Stimulated activated CD8-positive, alpha-beta memory T cell treated with anti-CD3 and anti-CD28 coated beads, Interleukin-15, amount 100 ng/mL, for 1 hour (primary cell): ENCODE measurements around the gene TH.
"Not testable (repeated sequence)": the region's sequence is repeated elsewhere in the genome, so short reads cannot be mapped to it uniquely, and the experiment has no call there.

Source experiments
- DNase-seq: peaks from one replicate; pipeline ENCODE4 v3.0.0-alpha.2; 2020; ENCODE audit warnings: low read depth

The TH gene

DNA sequence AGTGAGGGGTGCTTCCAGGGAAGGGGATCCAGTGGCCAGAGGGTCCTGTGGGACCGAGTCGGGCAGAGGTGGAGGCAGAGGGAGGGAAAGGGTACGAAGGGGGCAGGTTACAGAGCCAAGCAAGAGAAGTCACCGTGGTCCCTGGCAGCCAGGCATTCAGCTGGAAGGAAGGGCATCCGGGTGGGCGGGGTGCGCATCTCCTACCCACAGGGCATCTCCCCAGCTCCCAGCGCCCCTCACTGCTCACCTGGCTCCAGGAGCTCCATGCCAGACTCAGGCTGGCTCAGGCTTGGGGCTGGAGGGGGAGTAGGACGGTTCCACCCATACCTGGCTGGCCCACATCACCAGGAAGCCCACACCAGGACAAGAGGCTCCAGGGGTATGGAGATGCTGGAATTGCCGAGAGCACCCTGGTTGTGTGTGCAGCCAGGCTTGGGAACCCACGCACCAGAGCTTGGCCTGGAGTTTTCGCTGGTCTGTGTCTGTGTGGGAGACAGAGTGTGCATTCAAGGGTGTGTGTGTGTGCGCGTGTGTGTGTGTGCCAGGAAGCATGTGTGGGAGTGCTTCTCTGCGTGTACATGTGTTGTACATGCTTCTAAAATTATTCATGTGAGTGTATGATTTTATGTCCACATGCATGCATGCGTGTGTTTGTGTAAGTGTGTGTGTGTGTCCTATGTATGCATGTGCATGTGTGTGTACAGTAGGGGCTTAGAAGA, 6.6 kb upstream of the TH start:
- not testable (repeated sequence) for DNase-seq

DNA sequence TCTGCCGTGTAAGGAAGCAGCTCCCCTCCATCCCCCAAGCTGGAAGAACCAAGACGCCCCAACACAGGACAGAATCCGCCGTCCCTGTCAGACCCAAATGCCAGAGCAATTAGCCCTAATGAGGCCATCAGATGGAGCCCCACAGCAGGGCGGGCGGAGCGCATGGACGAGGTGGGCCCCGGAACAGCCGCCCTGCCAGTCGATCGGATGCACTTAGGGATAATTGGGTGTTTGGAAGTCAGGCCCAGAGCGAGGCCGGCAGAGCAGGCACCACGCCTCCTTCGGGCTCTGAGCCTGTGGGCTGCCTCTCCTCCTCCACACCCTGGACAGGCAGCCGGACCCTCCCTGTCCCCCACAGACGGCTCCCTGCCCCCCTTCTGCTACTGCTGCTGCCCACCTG, 5.5 kb upstream of the TH start:
- DNase-seq, result no peak

DNA sequence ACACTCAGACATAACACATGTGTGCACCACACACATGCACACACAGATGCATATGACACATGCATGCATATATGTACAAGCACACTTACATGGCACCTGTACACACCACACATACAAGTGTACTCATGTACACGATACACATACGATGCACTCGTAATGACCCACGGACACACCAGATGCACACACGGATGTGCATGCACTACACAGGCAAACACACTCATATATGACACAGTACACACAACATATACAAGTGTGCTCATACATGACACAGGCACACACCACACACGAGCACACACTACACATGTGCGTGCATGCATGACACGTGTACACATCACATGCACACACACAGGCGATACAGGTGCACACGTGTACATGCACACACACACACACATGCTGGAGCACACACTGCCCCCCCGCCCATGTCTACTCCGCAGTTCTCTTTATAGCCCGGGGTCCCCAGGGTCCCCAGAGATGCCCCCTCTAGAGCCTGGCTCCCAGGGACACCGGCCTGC, 4.8 kb upstream of the TH start:
- DNase-seq, result no peak

DNA sequence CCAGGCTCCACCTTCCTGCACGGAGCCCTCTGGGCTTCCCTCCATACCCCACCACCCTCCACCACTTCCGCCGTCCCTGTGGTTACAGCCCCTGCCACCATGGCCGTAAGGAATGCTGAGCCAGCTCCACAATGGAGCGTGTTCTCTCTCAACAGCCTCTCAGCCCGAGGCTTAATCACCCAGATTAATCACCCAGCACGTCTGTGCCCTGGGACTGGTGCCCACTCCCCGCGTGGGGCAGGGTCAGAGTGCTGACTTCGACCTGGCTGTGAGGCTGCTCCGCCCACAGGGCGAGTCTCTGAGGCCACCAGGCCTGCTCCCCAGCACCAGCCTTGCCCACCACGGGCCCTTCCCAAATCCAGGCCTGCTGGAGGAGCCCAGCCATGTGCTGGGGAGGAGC, 4.0 kb upstream of the TH start:
- DNase-seq, result no peak

DNA sequence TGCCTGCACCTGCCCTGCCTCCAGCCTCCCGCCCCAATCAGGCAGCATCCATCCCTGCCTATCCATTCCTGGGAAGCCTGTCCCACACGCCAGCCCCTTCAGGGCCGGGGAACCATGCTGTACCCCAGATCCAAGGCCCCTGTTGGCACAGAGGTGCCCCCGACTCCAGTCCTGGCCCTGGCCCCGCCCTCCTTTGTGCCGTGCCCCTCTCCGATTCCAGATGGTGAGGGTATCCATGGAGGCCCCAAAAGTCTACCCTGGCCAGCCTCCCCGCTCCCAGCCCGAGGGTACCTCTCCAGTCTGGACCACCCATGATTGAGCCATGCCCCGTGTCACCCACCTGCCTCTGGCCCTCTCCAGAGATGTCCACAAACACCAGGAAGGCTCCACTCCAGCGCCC, 2.7 kb upstream of the TH start:
- no peak for DNase-seq

DNA sequence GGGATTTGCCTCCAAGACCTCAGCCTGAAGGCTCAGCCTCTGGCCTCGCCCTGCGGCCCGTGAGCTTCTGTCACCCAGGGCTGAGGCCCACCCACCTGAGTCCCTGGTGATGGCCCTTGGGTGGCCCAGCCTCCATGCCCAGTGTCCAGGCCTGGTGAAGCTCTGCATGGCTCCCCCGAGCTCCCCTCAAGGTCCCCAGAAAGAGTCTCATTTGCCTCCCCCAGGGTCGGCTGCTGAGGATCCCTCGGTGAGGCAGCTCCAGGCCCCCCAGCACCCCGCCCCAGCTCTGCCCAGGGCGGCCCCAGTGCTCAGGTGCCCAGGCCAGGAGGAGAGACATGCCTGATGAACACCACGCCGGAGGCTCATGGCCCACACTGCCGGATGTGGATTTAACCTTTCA, 2.1 kb upstream of the TH start:
- no peak for DNase-seq

DNA sequence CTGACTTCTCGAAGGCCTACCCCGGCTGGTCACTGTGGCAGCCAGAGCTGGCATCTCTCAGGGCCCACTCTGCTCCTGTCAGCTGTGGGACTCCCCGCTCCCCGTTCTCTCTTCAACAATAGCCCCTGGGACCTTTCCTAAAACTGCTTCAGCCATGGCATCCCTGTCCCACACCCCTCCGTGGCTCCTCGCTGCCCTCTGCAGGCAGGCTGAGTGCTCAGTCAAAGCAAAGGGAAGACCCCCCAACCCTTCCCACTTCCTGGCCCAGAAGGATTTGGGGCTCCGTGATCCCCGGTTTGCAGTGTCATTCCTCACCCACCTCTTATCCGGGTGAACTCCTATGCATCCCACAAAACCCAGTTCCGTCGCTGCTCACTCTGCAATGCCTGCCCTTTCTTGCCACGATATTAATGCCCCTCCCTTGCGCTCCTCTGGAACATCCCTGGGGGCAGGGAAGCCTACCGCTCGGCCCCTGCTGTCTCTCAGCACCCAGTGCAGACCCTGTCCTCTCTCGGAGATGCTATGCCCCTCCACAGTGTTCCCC, 1.6 kb upstream of the TH start:
- no peak for DNase-seq

DNA sequence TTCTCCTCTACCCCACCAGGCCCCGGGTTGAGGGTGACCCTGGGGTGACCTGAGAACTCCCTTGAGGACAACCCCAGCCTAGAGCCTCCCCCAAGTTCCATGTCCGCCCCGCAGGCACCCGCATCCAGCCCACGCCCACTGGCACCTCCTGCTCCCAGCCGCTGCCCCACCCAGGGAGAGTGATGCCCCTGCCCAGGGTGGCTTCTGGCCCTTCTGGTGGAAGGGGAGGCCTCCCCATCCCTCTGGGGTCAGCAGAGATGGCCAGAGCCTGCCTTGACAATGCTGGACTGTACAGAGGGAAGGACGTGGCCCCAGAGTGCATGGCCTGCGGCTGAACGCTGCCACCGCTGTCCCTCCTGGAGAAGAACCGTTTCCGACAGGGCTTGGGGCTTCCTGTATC, 1.1 kb upstream of the TH start:
- no peak for DNase-seq

DNA sequence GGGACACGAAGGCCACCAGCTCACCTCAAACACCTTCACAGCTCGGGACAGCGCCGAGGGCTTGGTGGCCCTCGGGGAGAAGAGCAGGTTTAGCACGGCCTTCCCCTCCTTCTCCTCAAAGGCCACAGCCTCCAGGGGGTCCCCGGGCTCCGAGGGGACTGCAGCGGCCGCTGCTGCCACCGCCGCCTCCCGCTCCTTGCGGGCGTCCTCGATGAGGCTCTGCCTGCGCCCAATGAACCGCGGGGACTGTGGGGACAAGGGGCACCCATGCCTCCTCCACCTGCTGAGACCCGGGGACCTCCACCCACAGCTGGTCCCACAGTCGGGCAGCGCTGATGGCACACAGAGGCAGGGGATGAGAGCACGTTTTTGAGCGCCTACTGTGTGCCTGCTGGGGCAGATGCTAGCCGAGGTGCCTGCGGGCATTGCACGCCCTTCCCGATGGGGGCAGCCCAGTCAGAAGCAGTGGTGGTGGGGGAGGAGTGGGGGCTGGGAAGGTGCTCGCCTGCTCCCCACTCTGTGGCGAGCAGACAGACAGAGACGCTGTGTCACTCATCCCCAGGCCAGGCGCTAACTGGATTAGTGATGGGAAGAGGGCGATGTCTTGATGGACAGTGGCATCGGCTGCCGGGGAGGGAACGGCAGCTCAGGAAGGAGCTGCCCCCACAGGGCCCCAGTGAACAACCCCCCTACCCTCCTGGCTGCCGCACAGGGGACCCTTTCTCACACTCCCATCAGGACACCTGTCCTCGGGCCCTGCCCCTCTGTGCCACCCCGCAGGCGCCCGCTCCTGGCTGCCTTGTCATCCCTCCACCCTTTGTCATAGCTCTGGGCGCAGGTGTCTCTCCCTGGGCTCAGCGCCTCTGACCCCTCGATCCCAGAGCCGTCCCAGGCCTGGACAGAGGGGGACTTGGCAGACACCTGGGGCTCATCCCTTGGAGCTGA, 1.7 kb downstream of the TH start:
- no peak for DNase-seq

DNA sequence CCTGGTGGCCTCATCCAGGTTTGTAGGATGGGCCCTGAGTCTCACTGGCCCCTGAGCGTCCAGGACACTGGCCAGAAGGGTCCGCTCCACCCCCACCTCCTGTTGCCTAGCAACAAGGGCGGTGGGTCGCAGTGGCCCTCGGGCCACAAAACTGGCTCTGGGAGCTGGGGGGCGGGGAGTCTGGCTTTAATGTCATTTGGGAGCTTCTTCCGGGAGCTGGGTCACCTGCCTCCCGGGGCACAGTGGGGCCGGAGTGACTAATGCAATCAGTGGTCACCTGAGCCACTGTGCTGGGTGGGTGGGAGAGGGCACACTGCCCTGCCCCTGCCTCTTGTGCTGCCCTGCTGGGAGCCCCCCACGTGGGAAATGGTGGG, 2.6 kb downstream of the TH start:
- no peak for DNase-seq

DNA sequence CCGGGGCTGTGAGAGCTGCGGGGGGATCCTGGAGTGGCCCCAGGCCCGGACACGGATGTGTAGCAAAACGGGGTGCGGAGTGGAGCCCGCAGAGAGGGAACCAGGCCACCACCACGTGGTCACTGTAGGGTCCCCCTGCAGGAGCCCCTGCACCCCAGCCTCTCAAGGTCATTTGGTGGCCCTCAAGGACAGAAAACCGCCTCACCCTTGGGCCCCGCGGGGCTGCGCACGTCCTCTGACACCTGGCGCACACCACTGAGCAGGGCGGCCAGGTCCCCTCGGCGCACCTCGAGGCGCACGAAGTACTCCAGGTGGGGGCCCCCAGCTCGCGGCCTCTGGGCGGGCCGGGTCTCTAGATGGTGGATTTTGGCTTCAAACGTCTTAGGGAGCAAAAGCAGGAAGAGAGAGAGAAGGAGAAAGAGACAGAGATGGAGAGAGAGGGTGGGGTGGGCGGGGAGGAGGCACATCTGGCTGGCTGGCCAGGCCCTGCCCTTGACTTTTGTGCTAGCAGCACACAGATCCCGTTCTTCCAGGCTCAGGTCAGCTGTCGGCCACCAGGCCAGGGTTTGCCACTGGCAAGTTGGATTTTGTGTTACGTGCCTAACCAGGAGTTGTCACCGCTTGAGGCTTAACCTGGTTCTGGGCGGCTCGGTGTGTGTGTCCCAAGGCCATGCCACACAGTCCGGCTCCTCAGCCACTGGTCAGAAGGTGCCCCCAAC, 3.2 kb downstream of the TH start:
- no peak for DNase-seq

DNA sequence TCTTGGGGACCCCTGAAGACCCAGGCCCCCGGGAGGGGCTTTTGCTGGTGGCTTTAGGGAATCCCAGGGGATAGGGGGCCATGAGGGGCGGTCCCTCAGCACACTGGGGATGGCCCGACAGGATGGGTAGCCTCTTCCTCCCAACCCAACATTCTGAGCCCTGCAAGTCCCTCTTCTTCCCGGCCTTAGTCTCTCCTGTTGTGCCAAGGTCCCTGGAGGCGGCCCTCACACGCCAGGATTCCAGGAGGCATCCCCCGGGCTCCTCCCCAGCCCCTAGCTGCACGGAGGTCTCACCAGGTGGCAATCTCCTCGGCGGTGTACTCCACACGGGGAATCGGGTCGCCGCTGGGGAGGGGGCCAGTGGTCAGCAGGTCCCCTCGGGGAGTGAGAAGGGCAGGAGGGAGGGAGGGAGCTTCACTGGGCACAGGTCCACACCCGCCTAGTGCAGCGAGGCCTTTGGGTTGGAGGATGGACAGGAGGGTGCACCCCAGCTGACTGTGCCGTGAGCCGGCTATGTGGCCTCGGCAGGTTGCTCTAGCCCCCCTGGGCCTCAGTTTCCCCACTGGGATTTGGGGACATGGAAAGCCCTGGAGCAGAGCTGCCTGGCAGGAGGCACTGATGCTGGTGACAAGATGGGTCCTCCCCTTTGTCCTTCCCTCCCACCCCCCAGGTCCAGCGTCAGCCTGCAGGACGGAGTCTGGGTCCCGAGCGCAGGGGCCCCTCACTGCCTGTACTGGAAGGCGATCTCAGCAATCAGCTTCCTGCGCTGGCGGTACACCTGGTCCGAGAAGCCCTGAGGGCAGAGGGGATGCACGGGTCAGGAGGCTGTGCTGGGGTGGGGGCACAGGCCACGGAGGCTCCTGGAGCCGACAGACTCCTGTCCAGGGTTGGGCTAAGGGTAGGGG, 4.2 kb downstream of the TH start:
- no peak for DNase-seq

DNA sequence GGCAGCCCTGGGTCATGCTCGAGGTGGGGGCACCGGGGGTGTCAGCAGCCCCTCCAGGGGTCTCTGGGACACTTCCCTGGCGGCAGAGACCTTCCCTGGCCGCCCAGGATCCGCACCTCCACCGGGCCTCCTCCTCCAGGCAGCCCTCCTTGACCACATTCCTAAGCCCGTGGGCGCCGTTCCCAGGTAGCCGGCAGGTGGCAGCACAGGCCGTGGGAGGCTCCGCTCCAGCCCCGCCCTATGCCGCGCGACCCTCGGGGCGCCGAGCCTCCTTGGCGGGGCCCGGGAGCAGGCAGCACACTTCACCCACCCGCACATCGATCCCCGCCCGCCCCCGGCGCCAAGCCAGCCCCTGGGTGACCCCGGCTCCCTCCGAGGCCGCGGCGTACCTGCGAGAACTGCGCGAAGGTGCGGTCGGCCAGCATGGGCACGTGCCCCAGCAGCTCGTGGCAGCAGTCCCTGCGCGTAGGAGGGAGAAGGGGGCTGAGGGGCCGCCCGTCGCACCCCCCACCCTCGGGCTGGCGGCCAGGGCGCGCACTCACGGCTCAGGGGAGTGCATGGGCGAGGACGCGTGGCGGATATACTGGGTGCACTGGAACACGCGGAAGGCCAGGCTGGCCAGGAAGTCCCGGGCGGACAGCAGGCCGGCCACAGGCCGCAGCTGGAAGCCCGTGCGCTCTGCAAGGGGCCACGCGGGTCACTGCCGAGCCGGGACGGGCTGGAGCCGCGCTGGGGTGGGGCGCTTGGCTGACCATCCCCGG, 5.3 kb downstream of the TH start:
- DNase-seq, result peak; percentile 18

DNA sequence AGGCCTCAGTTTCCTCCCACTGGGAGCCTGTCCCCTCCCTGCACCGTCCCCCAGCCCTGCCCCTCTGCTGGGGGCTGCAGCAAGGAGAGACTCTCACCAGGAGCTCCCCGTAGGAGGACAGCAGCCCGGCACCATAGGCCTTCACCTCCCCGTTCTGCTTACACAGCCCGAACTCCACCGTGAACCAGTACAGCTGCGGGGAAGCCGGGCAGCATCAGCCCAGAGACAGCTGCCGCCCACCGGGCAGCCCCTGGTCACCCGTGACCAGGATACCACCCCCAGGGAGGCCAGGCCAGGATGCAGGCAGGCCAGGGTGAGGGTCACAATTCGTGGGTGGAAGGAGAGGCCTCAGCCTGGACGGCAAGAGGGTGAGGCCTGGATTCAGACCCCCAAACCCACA, 6.0 kb downstream of the TH start:
- no peak for DNase-seq

DNA sequence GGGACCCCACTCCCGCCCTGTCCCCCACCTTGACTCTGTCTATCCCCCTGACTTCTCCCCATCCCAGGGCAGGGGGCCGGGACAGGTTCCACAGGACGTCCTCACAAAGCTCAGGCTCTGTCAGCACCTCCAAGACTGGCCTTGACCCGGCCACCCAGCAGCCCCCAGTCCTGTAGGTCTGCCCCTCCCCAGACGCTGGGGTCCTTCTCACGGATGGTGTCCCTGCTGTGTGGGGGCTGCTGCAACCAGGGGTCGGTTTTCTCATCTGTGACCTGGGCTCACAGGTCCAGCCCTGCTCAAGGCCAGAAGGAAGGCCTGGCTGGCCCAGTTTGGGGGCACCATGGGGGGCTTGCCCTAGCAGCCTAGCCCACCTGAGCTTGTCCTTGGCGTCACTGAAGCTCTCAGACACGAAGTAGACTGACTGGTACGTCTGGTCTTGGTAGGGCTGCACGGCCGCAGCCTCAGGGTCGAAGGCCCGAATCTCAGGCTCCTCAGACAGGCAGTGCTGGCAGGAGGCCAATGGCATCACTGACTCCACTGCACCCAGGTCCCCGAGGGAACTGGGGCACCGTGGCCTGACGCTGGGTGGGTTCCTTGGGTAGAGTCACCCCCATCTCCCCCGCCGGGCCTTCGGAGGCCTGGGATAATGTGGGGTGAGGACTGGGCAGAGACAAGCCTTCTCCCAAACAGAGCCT, 6.6 kb downstream of the TH start:
- no peak for DNase-seq

DNA sequence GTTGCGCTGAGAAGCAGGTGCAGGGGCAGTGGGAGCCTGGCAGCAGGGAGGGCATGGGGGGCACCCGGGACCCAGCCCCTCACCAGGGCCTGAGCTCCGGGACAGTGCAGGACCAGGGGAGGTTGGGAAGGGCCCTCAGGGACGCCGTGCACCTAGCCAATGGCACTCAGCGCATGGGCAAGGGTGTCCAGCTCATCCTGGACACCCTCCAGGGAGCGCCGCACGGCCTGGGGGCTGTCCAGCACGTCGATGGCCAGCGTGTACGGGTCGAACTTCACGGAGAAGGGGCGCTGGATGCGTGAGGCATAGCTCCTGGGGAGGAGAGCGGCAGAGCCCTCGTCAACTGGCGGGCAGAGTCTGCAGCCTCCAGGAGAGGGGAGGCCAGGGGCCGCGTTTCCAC, 7.5 kb downstream of the TH start:
- DNase-seq, result no peak

DNA sequence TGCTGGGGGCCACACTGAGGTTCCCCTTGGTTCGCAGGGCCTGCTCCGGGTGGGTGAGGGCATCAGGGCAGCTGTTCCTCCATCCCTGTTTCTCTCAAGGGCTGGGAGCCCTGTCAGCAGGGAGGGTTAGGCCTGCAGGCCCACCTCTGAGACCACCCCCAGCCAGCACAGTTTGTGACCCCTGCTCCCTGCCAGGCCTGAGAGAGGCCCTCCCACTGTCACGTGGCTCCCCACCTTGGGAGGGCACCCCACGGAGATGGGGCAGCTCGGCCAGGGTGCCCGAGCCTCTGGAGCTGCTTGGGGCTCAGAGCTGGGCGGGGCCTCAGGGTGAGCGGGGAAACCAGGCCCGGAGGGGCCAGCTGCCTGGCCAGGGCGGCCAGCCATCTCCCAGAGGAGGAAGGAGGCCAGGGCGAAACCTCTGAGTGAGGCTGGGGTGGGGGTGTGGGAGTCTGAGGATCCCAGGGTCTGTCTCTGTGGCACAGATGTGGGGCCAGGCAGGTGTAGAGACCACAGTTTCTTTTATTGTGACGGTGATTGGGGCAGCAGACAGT, 8.1 kb downstream of the TH start:
- no peak for DNase-seq

DNA sequence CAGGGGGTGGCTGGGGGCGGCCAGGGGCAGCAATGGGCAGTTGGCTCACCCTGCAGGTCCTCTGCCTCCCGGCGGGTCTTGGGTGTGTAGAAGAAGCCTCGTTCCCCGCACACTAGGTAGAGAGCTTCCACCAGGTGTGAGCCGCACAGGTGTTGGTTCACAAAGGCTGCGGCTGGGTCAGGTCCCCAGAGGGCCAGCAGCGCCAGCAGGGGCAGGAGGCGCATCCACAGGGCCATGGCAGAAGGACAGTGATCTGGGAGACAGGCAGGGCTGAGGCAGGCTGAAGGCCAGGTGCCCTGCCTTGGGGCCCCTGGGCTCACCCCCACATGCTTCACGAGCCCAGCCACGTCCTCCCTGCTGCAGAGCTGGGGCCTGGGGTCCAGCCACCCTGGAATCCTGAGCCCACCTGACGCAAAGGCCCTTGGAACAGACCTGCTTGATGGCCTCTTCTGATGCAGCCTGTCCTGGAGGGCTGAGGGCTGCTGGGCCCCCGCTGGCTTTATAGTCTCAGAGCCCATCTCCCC, 10.8 kb downstream of the TH start, which contains the start of gene INS:
INS (minus strand) TSS at position 474 of the 524 bp plus-strand sequence; CDS start at position 236, 238 bp downstream.
- DNase-seq, result no peak
